GM18873 (cell line): ENCODE data around the gene PLXNA2.

Experiments
- ATAC-seq: cut with Tn5 transposase; IDR thresholded peaks from one replicate; pipeline ENCODE4 v1.9.1; 2021; ENCODE audit warnings: mild to moderate bottlenecking, moderate library complexity, moderate number of reproducible peaks; ENCODE audit not compliant: unreplicated experiment, low FRiP score

Gene PLXNA2

DNA sequence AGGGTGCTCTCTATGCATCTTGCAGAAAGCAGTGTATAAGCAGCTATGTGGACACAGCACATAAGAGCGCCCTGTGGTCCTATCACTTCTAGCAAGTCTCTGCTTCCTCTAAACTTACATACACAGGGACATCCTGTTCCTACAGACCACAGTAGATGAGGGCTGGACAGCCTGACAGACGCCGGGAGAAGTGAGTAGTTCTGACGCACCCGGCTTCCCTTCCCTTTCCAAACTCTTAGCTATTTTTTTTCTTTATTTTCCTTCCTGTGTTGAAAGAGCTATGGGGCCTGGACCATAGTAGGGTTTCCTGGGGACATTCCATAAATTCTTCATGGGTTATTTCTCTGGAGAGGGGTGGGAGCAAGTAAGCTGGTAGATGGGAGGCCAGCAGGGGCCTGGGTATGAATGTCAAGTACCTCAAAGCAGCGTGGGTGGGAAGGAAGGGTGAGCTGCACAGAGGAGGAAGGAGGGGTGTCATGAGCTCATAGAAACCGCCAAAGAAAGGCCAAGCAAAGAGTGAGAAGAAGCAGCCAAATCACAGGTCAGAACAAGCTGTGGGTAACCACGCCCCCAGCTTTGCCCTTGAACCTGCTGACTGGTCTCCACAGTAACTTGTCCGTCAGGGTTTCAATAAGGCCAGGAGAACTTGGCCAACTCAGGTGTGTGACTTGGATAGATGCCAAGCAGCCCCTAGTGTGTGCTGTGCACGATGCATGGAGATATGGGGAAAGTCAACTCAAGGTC is 36.6 kb downstream of the PLXNA2 start:
- no peak for ATAC-seq

GRCh38 chr1:208206092-208206698 is 38.0 kb downstream of the PLXNA2 start:
- ATAC-seq, result no peak

- ATAC-seq, result no peak
These were observed 38.8 kb downstream of the PLXNA2 start for GRCh38 chr1:208205216-208206013.

- ATAC-seq, result no peak
These were observed 39.4 kb downstream of the PLXNA2 start for GRCh38 chr1:208204779-208205178.

GRCh38 chr1:208203848-208204609 is 40.2 kb downstream of the PLXNA2 start:
- ATAC-seq, result no peak

- no peak for ATAC-seq
These were observed 40.9 kb downstream of the PLXNA2 start for GRCh38 chr1:208203127-208203847.

- ATAC-seq, result no peak
These were observed 41.7 kb downstream of the PLXNA2 start for GRCh38 chr1:208202333-208202995.

DNA sequence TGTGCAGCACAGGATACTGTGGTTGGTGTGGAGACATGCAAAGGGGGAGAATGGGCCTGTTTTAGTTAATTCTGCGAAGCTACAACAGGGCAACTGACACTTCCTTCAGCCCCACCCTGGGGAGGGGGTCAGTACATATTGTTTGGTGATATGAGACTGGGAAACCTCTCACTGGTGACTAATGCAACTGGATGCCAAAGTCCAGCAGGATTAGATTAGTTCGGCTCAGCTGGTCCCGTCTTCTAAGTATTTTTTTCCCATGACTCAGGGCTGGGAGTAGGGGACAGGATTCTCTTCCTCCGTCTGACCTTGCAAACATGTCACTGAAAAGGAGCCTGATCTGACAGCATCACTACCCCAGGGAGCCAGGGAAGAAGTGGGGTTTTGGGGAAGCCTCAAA is 43.0 kb downstream of the PLXNA2 start:
- no peak for ATAC-seq

GRCh38 chr1:208200116-208200515 is 44.1 kb downstream of the PLXNA2 start:
- no peak for ATAC-seq

GRCh38 chr1:208198236-208198635 is 45.9 kb downstream of the PLXNA2 start:
- no peak for ATAC-seq

- ATAC-seq, result no peak
These were observed 49.2 kb downstream of the PLXNA2 start for GRCh38 chr1:208194944-208195343.

GRCh38 chr1:208192995-208193394 is 51.2 kb downstream of the PLXNA2 start:
- no peak for ATAC-seq

DNA sequence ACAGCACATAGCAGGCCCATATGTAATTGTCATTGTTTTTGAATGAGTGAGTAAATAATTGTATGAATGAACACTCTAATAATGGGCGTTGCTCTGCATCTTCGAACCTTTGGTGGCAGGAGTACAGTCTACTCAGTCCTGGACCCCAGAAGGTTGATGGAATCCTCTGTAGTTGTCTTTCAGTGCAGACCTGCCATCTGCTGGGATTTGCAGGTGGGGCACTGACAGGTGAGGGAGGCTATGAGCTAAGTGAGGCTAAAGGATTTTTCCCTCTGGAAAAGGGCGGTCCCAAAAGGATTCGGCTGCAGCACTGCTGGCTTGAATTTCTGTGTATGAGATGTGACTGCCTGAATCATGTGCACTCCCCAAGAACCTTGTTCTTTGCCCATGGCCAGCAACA is 53.4 kb downstream of the PLXNA2 start:
- ATAC-seq, result no peak

DNA sequence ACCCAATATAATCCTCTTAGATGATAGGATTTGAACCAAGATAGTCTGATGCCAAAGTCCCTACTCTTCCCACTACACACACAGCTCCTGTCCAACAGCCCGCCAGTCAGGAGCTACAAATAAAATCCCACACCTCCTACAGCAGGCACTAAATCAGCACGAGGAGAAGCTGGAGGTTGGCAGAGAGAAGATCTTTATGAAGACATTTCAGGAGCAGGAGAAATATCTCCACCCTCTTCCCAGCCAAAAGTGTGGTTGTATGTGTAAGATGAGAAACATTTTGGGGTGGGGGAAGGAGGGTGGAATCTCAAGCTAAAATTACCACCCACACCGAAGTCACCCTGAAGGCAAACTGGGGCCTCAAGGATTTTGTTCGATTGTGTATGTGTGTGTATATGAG is 54.5 kb downstream of the PLXNA2 start:
- ATAC-seq, result no peak

DNA sequence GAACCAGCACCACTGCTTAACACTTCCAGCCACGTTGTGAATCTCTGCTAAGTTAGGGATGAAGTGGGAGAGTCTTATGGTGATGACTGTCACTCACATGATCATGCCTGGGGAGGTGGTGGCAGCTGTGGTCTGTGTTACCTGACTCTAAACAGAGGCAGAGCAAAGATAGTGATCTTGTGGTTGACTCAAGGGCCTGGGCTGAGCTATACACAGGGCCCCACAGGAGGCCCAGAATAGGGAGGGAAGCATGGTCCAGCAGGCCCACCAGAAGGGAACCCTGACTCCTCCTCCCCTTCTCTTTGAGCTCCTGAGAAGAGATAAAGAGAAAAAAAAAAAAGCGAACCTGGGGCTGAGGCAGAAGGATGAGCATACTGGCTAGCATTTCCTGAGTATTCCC is 55.0 kb downstream of the PLXNA2 start:
- no peak for ATAC-seq

DNA sequence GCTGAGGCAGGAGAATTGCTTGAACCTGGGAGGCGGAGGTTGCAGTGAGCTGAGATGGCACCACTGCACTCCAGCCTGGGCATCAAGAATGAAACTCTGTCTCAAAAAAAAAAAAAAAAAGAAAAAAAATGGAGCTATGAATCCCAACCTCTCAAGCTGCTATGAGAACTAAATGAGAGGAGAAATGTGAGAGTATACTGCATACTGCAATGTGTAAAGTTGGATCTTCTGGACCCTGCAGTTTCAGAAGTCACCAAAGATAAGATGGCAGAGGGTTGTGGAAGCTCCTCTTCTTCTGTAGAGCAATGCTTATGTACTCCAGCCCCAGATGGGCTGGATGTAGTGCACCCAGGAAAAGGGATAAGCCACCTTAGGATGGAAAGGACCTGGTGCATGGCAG is 55.6 kb downstream of the PLXNA2 start:
- ATAC-seq, result no peak

- peak; percentile 53 for ATAC-seq
These were observed 56.6 kb downstream of the PLXNA2 start for GRCh38 chr1:208187499-208188041.

DNA sequence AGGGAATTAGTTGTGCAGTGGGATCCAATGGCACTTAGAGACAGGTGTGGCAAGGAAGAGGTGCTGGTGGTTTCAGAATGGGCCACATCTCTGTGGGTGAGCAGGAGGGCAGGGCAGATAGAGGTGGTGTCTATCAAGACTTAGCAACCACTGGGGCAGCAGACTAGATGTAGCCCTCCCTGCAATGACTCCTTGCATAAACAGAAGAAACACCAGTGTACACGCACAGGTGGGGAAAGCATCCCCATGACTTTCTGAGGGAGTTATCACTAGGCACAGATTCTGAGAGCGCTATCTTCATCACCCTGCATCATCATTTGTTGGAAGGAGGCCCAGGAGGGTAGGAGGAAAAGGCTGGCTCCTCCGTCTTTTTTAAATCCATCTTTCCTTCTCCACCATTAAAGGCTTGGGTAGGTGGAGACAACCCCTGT is 58.4 kb downstream of the PLXNA2 start:
- ATAC-seq, result no peak

- ATAC-seq, result no peak
These were observed 59.1 kb downstream of the PLXNA2 start for GRCh38 chr1:208184966-208185654.
